Measurements from ENCODE around the gene TMEFF2. TPM values are rescaled to one million over a fixed set of nuclear protein-coding genes. Genes with fewer than 3 reads are reported as not detected.
A peak's percentile ranks its signal among the peaks of the same experiment; 100 is the strongest.

The TMEFF2 gene
- total and polyA plus RNA-seq, 10 donors, result not detected

DNA sequence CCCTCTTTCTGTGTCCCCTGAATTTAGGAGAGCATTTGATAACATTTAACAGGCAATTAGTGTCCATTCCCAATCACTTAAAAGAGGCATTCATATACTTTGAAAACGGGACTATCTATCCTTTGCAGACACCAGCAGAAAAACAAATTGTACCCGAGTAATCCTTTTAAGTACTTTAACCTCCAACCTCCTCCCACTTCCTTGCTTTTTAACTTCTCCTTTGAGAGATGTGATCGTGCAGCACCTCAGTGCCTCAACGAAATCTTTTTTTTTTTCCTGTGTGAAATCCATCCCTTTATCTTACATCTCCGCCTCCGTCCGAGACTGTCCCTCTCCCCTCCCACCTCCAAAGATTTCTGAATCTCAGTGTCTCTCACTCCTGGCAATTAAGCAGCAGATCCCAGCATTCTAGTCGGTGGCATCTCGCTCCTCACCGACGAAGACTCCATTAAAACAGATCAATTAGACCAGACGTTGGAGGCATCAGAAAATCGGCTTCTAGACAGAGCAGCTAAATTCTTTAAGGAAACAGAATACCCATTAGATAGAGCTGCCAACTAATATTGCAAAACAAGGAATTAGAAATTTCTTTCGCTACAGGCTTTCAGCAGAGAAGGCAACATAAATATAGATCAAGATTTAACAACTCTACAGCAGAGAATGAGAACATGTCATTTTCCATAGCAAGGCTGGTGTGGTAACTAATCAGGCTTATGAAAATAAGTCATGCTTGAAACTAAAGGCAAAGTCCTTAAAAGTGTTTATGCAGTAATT is 1.9 kb upstream of the TMEFF2 start:
- Histone ChIP-seq H3K4me3 (peak overlapping the region in 3 of 8 donors; percentile 42 to 70 (median 46)), H3K36me3 (no peaks in the 10 kb centered on the region)

DNA sequence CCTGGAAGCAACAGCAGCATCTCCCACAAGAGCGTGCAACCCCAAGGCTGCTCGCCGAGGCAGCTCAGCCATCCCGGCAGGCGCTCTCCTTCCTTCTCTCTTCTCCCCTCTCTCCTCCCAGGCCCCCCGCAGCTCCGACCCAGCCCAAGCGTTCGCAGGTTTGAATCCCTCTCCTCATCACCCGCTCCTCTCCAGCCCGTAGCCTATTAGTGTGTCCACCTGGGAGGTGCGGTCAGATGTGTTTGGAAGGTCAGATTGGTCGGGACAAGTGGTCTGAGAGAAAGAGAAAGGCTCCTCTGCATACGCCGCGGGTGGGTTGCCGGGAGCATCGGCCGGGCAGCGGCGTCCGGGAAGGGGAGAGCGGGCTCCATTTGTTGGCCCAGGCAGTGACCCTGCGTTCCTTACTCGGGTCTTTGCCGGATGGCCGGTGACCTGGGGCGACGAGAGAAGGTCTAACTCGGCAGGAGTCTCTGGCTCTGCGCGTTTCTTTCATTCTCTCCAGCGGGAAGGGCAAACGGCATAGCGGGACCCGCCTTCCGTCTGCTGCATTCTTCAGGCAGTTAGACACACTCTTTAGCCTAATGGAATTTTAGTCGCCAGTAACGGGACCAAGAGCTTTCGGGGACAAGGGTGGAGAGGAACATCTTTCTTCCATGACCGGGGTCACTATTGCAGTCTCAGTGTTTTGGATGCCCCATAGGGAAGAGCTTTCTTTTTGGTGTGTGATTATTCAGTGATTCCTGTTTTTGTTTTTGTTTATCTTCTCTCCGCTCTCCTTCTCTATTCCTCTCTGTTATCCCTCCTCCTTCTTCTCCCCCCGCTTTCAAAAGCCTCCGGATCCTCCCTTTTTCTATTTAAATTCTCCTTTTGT is 1.1 kb upstream of the TMEFF2 start:
- peak; percentile 72 for DNase-seq
- intact Hi-C loops (cut with DNase I; ENCODE audit: low total_unique reads), result no loop called here
- H3K27me3 ChIP-seq (replicated peaks in 1 of 7), result peaks cover 9 to 97% (median 69%) of the 10 kb centered on the region in 7 donors
- TF ChIP-seq, protein P1, sequence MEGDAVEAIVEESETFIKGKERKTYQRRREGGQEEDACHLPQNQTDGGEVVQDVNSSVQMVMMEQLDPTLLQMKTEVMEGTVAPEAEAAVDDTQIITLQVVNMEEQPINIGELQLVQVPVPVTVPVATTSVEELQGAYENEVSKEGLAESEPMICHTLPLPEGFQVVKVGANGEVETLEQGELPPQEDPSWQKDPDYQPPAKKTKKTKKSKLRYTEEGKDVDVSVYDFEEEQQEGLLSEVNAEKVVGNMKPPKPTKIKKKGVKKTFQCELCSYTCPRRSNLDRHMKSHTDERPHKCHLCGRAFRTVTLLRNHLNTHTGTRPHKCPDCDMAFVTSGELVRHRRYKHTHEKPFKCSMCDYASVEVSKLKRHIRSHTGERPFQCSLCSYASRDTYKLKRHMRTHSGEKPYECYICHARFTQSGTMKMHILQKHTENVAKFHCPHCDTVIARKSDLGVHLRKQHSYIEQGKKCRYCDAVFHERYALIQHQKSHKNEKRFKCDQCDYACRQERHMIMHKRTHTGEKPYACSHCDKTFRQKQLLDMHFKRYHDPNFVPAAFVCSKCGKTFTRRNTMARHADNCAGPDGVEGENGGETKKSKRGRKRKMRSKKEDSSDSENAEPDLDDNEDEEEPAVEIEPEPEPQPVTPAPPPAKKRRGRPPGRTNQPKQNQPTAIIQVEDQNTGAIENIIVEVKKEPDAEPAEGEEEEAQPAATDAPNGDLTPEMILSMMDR (IDR thresholded peaks at IDR 0.05 in 8 of 11, conservative IDR thresholded peaks at IDR 0.05 in 3 of 11), result no peak
- TF ChIP-seq POLR2A (IDR thresholded peaks at IDR 0.05), result no peak
- TF ChIP-seq POLR2AphosphoS5 (IDR thresholded peaks at IDR 0.05), result peak in 1 of 3 donors; percentile 19
- WGBS, 5 donors, result 1 to 4% (median 1%) methylated on average over 41 to 44 of the region's 44 CpGs
- H3K4me3 ChIP-seq, result peak overlapping the region; percentile 24 to 70 (median 40)
- H3K9me3 ChIP-seq, result no peaks in the 10 kb centered on the region
- no peaks in the 10 kb centered on the region for H3K36me3 ChIP-seq
- no peak overlapping the region for H3K27ac ChIP-seq
- H3K4me1 ChIP-seq, result peaks cover 20 to 33% (median 31%) of the 10 kb centered on the region in 6 donors

More for the DNA sequence above, 1.9 kb upstream of the TMEFF2 start:
- peaks cover 9 to 89% (median 61%) of the 10 kb centered on the region in 7 donors for H3K27me3 ChIP-seq (replicated peaks in 1 of 7)
- no peak overlapping the region for H3K27ac ChIP-seq
- TF ChIP-seq POLR2AphosphoS5 (IDR thresholded peaks at IDR 0.05), result no peak
- no peak for TF ChIP-seq POLR2A (IDR thresholded peaks at IDR 0.05)
- TF ChIP-seq, protein P1 (IDR thresholded peaks at IDR 0.05 in 8 of 11, conservative IDR thresholded peaks at IDR 0.05 in 3 of 11), result no peak
- no peak for DNase-seq
- H3K9me3 ChIP-seq, result no peaks in the 10 kb centered on the region
- intact Hi-C loops (cut with DNase I; ENCODE audit: low total_unique reads), result no loop called here
- H3K4me1 ChIP-seq, result peaks cover 20 to 33% (median 31%) of the 10 kb centered on the region in 6 donors
- 11 to 17% (median 15%) methylated on average over 14 of the region's 14 CpGs for WGBS, 5 donors

DNA sequence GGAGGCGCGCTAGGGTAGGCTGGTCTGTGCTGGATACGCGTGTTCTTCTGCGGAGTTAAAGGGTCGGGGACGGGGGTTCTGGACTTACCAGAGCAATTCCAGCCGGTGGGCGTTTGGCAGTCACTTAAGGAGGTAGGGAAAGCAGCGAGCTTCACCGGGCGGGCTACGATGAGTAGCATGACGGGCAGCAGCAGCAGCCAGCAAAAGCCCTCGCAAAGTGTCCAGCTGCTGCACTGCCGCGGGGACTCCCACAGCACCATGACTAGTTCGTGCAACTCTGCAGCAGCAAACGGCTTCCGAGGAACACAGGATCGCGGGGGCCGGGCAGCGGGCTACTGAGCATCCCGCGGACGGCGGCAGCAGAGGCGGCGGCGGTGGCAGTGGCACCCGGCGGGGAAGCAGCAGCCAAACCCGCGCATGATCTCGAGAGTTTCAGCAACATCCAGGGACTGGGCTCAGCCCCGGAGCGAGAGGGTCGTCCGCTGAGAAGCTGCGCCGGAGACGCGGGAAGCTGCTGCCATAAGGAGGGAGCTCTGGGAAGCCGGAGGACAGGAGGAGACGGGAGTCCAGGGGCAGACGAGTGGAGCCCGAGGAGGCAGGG is 368 bp downstream of the TMEFF2 start:
- H3K4me1 ChIP-seq, result peaks cover 20 to 33% (median 31%) of the 10 kb centered on the region in 6 donors
- no peaks in the 10 kb centered on the region for H3K9me3 ChIP-seq
- intact Hi-C loops (cut with DNase I; ENCODE audit: low total_unique reads), result no loop called here
- H3K4me3 ChIP-seq, result peak overlapping the region; percentile 16 to 70 (median 40)
- 2 to 3% (median 2%) methylated on average over 18 to 48 of the region's 48 CpGs for WGBS, 5 donors
- no peak for TF ChIP-seq POLR2A (IDR thresholded peaks at IDR 0.05)
- peak in 1 of 3 donors; percentile 9 for TF ChIP-seq POLR2AphosphoS5 (IDR thresholded peaks at IDR 0.05)
- TF ChIP-seq, protein P1 (IDR thresholded peaks at IDR 0.05 in 8 of 11, conservative IDR thresholded peaks at IDR 0.05 in 3 of 11), result no peak
- H3K27me3 ChIP-seq (replicated peaks in 1 of 7), result peaks cover 9 to 93% (median 69%) of the 10 kb centered on the region in 7 donors
- DNase-seq, result peak; percentile 78
- H3K36me3 ChIP-seq, result no peaks in the 10 kb centered on the region
- no peak overlapping the region for H3K27ac ChIP-seq

Data from spleen (tissue), 11 donors.